GM21528 (cell line): Measurements from ENCODE around the gene TBC1D5.
A peak's percentile ranks its signal among the peaks of the same experiment; 100 is the strongest.
"Not testable (repeated sequence)": the region's sequence is repeated elsewhere in the genome, so short reads cannot be mapped to it uniquely, and the experiment has no call there.

Experiments
- ATAC-seq: cut with Tn5 transposase; IDR thresholded peaks from one replicate; pipeline ENCODE4 v1.9.1; 2021; ENCODE audit warnings: mild to moderate bottlenecking, moderate library complexity; ENCODE audit not compliant: unreplicated experiment, low FRiP score

Gene TBC1D5

GRCh38 chr3:17724122-17724521, 18.3 kb downstream of the TBC1D5 start:
- no peak for ATAC-seq

GRCh38 chr3:17717411-17717810, 25.0 kb downstream of the TBC1D5 start:
- no peak for ATAC-seq

GRCh38 chr3:17714473-17714872, 28.0 kb downstream of the TBC1D5 start:
- no peak for ATAC-seq

- no peak for ATAC-seq
Measured at GRCh38 chr3:17709236-17709810, 33.1 kb downstream of the TBC1D5 start.

- no peak for ATAC-seq
Measured at GRCh38 chr3:17707813-17708543, 34.5 kb downstream of the TBC1D5 start.

GRCh38 chr3:17705991-17706390, 36.4 kb downstream of the TBC1D5 start:
- not testable (repeated sequence) for ATAC-seq

GRCh38 chr3:17699815-17700214, 42.6 kb downstream of the TBC1D5 start:
- ATAC-seq, result not testable (repeated sequence)

- not testable (repeated sequence) for ATAC-seq
Measured at GRCh38 chr3:17695665-17696064, 46.8 kb downstream of the TBC1D5 start.

- not testable (repeated sequence) for ATAC-seq
Measured at GRCh38 chr3:17693670-17693999, 48.8 kb downstream of the TBC1D5 start.

GRCh38 chr3:17692846-17693669, 49.4 kb downstream of the TBC1D5 start:
- not testable (repeated sequence) for ATAC-seq

- no peak for ATAC-seq
Measured at GRCh38 chr3:17687566-17687965, 54.9 kb downstream of the TBC1D5 start.

- ATAC-seq, result no peak
Measured at GRCh38 chr3:17686613-17687012, 55.8 kb downstream of the TBC1D5 start.

- no peak for ATAC-seq
Measured at GRCh38 chr3:17683542-17684207, 58.8 kb downstream of the TBC1D5 start.

- no peak for ATAC-seq
Measured at GRCh38 chr3:17680530-17680929, 61.9 kb downstream of the TBC1D5 start.

- peak; percentile 76 for ATAC-seq
Measured at GRCh38 chr3:17678116-17678741, 64.2 kb downstream of the TBC1D5 start.

- no peak for ATAC-seq
Measured at GRCh38 chr3:17674082-17674686, 68.2 kb downstream of the TBC1D5 start.

- no peak for ATAC-seq
Measured at GRCh38 chr3:17672506-17672905, 69.9 kb downstream of the TBC1D5 start.

GRCh38 chr3:17670749-17671148, 71.7 kb downstream of the TBC1D5 start:
- no peak for ATAC-seq

GRCh38 chr3:17664923-17665322, 77.5 kb downstream of the TBC1D5 start:
- no peak for ATAC-seq

GRCh38 chr3:17656264-17656663, 86.2 kb downstream of the TBC1D5 start:
- ATAC-seq, result no peak
